ENCODE results near the gene FNDC11.
"Not testable (repeated sequence)": the region's sequence is repeated elsewhere in the genome, so short reads cannot be mapped to it uniquely, and the experiment has no call there.

DNA sequence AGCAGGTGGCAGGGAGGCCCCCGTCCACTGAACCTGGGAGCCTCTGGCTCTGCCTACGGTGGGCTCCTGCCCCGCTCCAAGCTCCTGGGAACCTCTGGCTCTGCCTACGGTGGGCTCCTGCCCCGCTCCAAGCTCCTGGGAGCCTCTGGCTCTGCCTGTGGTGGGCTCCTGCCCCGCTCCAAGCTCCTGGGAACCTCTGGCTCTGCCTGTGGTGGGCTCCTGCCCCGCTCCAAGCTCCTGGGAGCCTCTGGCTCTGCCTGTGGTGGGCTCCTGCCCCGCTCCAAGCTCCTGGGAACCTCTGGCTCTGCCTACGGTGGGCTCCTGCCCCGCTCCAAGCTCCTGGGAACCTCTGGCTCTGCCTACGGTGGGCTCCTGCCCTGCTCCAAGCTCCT is 17.1 kb downstream of the FNDC11 start:
- TF ChIP-seq CTCF (conservative IDR thresholded peaks at IDR 0.05; ENCODE audit: low read depth, low read length); EZH2 (IDR thresholded peaks at IDR 0.05; ENCODE audit: low read length, unreplicated experiment): not testable (repeated sequence)
